ENCODE data around the gene GNGT2. TPM values are rescaled to one million over a fixed set of nuclear protein-coding genes. Genes with fewer than 3 reads are reported as not detected.

Gene GNGT2
- total RNA-seq, 4 donors from 2014 or later, result 1.1 to 1.7 TPM; not detected in 2

- 19 to 21% methylated on average over 5 of the region's 5 CpGs for WGBS, 2 donors
- DNase-seq (ENCODE audit: low spot score in 2 of 2), result peak; percentile 71 to 95
- intact Hi-C loops (cut with DNase I; ENCODE audit: low total_unique reads), result loop anchor here (5.0 kb wide), 1 partner anchor 45 kb away; no protein-coding TSS in a partner anchor
- no peak for TF ChIP-seq POLR2A (IDR thresholded peaks at IDR 0.05)
- TF ChIP-seq, protein P1, sequence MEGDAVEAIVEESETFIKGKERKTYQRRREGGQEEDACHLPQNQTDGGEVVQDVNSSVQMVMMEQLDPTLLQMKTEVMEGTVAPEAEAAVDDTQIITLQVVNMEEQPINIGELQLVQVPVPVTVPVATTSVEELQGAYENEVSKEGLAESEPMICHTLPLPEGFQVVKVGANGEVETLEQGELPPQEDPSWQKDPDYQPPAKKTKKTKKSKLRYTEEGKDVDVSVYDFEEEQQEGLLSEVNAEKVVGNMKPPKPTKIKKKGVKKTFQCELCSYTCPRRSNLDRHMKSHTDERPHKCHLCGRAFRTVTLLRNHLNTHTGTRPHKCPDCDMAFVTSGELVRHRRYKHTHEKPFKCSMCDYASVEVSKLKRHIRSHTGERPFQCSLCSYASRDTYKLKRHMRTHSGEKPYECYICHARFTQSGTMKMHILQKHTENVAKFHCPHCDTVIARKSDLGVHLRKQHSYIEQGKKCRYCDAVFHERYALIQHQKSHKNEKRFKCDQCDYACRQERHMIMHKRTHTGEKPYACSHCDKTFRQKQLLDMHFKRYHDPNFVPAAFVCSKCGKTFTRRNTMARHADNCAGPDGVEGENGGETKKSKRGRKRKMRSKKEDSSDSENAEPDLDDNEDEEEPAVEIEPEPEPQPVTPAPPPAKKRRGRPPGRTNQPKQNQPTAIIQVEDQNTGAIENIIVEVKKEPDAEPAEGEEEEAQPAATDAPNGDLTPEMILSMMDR (IDR thresholded peaks at IDR 0.05), result peak in 1 of 3 donors; percentile 31
- H3K4me3 ChIP-seq (ENCODE audit: low read depth, poor library complexity, severe bottlenecking), result no peak overlapping the region
Measured at GRCh38 chr17:49227436-49228261, 17.3 kb upstream of the GNGT2 start.

- H3K4me3 ChIP-seq (ENCODE audit: low read depth, poor library complexity, severe bottlenecking), result no peak overlapping the region
- WGBS, 2 donors, result 76 to 86% methylated on average over 3 of the region's 3 CpGs
- TF ChIP-seq, protein P1 (IDR thresholded peaks at IDR 0.05), result no peak
- TF ChIP-seq POLR2A (IDR thresholded peaks at IDR 0.05), result no peak
- intact Hi-C loops (cut with DNase I; ENCODE audit: low total_unique reads), result loop anchor here (5.0 kb wide), 1 partner anchor 45 kb away; no protein-coding TSS in a partner anchor
- no peak for DNase-seq (ENCODE audit: low spot score in 2 of 2)
Measured at GRCh38 chr17:49226771-49227435, 16.5 kb upstream of the GNGT2 start.

DNA sequence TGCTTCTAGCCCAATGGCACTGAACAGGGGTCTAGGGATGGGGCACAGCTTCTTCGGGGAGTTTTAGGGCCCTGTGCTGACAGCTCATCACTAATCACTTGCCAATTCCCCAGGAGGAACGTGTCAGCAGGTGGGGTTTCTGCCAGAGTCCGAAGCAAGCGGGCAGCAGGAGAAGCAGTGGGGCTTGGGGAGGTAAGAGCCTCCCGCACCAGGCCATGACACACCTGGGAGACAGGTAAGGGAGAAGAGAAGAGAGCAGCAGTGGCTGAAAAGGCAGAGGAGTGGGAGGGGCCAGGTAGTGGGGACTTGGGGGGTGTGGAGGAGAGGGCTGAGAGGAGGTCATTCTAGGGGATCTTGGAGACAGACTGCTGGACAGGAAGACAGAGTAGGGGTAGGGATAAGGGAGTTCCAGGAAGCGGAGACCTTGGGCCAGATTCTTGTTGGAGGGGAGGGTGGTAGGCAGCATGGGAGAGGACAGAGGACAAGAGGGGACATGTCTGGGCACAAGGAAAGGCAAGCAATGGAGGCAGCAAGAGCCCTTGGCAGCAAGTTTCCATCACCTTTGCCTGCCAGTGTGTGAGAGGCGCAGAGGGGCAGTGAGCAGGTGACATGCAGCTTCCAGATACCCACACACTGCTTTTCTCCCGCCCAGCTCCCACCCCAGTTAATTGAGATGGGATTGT is 15.3 kb upstream of the GNGT2 start:
- H3K4me3 ChIP-seq (ENCODE audit: low read depth, poor library complexity, severe bottlenecking), result no peak overlapping the region
- WGBS, 2 donors, result 80 to 89% methylated on average over 8 of the region's 8 CpGs
- DNase-seq (ENCODE audit: low spot score in 2 of 2), result no peak
- TF ChIP-seq, protein P1 (IDR thresholded peaks at IDR 0.05), result no peak
- TF ChIP-seq POLR2A (IDR thresholded peaks at IDR 0.05), result no peak
- intact Hi-C loops (cut with DNase I; ENCODE audit: low total_unique reads), result loop anchor here (5.0 kb wide), 1 partner anchor 43 kb away; no protein-coding TSS in a partner anchor

GRCh38 chr17:49224997-49225337 is 14.6 kb upstream of the GNGT2 start:
- TF ChIP-seq, protein P1 (IDR thresholded peaks at IDR 0.05), result no peak
- TF ChIP-seq POLR2A (IDR thresholded peaks at IDR 0.05), result no peak
- intact Hi-C loops (cut with DNase I; ENCODE audit: low total_unique reads), result loop anchor here (5.0 kb wide), 1 partner anchor 43 kb away; no protein-coding TSS in a partner anchor
- 28 to 46% methylated on average over 5 to 11 of the region's 11 CpGs for WGBS, 2 donors
- no peak overlapping the region for H3K4me3 ChIP-seq (ENCODE audit: low read depth, poor library complexity, severe bottlenecking)
- DNase-seq (ENCODE audit: low spot score in 2 of 2), result no peak

DNA sequence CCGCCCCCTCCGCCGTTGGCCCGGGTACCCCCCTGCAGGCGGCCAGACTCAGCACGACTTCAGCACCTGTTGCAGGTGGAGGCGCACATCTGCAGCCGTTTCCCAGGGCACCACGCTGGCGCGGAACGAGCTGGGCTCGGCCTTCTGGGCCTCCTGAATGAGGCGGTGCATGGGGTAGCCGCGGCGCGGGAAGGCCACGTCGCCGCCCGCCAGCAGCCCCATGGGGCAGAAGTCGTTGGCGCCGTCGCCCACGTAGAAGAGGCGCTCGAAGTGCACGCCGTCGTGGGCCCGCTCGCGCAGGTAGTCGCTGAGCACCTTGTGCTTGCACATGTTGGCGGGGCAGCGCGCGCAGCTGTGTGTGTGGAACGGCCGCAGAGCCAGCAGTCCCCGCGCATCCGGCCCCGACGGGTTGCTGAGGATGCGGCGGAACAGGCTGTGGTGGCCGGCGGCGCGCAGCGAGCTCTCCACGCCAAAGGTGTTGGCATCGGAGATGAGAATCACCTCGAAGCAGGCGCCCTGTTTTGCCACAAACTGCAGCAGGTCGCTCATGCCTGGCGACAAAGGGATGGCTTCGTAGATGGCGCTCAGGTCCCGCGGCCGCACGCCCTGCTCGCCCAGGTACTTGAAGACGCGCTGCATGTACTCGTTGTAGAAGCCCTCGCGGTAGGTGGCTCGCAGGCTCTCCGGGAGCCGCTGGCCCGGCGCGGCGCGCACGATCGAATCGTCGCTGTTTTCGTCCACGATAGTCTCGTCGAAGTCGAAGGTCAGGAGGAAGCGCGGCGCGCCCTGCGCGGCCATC is 14.0 kb upstream of the GNGT2 start:
- TF ChIP-seq, protein P1 (IDR thresholded peaks at IDR 0.05), result no peak

More for the DNA sequence above, 14.0 kb upstream of the GNGT2 start:
- DNase-seq (ENCODE audit: low spot score in 2 of 2), result peak in 1 of 2 donors; percentile 88
- WGBS, 2 donors, result 8 to 15% methylated on average over 46 to 84 of the region's 95 CpGs
- no peak overlapping the region for H3K4me3 ChIP-seq (ENCODE audit: low read depth, poor library complexity, severe bottlenecking)
- intact Hi-C loops (cut with DNase I; ENCODE audit: low total_unique reads), result no loop called here
